Mucosa of gallbladder (tissue), 1 donor: ENCODE data around the gene ECEL1. TPM values are rescaled to one million over a fixed set of nuclear protein-coding genes. Genes with fewer than 3 reads are reported as not detected.
"Not testable (repeated sequence)": the region's sequence is repeated elsewhere in the genome, so short reads cannot be mapped to it uniquely, and the experiment has no call there.

Experiments used
- DNase-seq: peaks from one replicate; pipeline ENCODE4 v3.0.0-alpha.2; 2020; ENCODE audit warnings: low spot score
- total RNA-seq: library from RNA; stranded (reverse); gene quantifications from one replicate; pipeline ENCODE4 v1.2.1, GENCODE V29; 2021
- donor health status: DM: no; HTN: no; CAD: no.

The ECEL1 gene
- total RNA-seq, 1 donor from 2014 or later, result 0.35 TPM

DNA sequence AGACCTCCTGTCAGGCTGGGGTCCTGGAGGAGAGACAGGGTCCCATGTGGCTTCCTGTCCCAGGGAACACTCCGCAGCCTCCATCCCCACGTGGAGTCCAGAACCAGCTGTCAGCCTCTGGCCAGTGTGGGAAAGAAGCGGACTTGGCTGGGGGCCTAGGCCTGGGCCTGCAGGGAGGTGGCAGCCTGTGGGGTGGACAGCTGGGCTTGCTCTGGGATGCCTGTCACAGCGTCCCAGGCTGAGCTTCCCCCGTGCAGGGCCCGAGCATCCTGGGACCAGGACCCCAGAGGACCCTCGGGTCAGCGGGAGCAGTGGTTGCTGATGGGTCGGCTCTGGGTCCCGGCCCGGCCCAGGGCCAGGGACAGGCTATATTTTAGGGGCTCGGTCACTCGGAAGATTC lies 45.2 kb downstream of the ECEL1 start:
- DNase-seq, result not testable (repeated sequence)

DNA sequence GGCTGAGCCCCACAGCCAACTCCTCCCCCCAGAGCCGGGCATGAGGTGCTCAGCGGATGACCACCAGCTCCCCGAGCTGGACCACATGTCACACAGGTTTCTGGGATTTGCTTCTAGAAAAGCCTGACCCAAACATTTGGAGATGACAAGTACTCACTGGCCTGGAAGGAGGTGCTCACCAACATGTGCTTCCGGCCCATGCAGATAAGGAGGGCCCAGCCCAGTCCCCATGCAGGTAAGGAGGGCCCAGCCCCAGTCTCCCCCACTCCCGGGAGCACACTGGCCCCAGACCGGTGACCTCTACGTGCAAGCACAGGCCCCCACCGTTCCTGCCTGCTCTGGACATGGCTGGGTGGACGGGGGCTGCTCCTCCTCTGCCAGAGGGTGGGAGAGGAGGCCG lies 45.7 kb downstream of the ECEL1 start:
- not testable (repeated sequence) for DNase-seq

DNA sequence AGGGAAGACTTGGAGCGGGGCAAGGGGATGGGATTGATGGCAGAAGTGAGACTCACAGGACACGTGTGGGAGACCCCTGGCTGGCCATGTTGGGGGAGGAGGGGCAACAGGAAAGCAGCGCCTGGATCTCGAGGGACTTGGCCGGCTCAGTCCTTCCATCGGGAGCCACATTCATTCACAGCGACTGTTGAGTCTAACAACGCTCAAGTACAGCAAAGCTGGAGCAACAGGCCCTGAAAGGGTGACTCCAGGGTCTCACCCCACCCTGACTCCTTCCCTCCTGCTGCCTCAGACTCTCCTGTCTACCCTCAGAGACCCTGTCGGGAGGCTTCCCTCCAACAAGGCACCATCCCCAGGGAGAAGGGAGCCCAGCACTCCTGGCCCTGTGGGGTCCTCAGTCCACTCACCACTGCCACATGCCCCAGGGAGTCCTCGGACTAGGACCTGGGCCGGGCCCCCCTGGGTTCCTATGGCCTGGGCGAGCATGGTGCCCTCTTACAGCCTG lies 46.4 kb downstream of the ECEL1 start:
- DNase-seq, result no peak

- DNase-seq, result peak; percentile 87
Measured at GRCh38 chr2:232440220-232441018, 47.2 kb downstream of the ECEL1 start.

GRCh38 chr2:232439758-232440135 lies 47.9 kb downstream of the ECEL1 start:
- no peak for DNase-seq

DNA sequence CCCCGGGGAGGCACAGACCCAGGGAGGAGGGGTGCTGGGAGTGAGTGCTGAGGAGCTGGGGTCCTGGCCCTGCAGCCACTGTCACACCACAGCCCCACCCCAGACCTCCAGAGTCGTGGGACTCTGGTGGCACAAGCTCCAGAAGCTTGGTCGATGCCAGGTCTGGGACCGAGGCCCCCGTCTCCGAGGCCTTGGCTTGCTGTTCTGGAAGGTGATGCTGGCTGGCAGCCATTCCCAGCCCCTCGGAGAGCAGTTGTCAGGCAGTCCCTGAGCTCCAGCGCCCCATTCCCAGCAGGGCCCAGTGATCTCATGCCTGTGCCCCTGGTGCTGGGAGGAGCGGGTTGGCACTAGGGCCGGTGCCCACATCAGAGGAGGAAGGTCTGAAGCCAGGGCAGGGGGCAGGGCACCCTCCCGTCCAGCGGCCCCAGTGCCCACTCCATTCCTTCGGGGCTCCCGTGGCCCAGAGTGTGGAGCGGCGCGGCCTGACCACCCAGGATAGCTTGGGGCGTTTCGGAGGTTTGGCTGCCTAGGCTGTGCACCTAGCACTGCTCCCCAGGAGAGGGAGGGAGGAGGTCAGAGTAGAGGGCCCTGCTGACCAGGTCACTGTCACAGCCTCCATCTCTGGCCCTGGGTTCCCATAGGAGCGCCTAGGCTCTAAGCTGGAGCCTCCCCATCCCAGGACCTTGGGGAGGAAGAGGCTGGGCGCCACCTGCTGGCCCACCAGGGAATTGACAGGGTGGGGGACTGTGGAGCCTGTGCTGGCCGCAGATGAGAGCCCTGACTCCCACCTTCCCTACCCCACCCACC lies 48.5 kb downstream of the ECEL1 start:
- no peak for DNase-seq

- DNase-seq, result no peak
Measured at GRCh38 chr2:232438091-232438490, 49.5 kb downstream of the ECEL1 start.

GRCh38 chr2:232437195-232437571 lies 50.5 kb downstream of the ECEL1 start:
- no peak for DNase-seq

DNA sequence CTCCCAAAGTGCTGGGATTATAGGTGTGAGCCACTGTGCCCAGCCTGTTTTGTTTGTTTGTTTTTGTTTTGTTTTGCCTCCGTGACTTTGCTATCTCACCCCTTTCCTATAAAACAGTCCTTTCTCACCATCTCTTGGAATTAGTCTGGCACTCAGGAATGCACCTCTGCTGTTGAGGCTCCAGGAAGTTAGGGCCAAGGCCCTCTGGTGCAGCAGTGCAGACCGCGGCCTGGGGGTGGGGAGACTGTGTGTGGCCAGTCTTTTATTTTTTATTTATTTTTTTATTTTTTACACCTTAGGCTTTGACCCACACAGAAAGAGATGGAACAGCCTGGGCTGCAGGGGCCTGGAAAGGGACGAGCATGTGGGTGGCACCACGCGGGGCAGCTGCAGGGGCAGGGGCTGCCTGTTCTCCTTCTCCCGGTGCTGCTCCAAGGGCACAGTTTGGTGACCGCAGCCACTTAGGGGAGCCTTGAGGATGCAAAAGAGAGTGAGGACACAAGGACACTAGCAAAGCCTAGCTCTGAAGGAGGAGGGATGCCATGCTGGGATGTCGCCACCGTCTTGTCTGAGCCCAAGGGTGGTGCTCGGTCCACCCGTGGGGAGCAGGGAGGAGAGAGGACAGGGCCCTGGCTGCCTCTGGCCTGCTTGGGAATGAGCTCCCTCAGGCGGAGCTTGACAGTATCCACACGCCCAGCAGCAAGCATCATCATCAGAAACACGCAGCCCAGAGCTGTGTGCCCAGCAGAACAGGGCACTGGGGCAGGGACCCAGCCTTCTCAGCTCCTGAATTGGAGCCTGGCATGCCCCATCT lies 51.0 kb downstream of the ECEL1 start:
- no peak for DNase-seq

DNA sequence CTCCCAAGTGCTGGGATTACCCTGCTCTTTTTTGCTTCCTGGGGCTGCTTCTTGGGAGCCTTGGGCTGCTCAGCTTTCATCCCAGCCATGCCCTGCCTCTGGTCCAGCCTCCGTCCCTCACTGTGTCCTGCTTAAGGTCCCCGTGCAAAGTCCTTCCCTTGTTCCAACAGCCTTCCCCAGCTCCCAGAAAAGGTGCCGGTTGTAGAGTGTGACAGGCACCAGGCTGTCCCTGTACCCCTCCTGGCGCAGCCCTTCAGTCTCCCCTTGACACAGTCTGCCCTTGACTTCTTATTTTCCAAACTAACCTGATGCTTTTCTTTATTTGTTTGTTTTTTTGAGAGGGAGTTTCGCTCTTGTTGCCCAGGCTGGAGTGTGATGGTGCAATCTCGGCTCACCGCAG lies 51.8 kb downstream of the ECEL1 start:
- no peak for DNase-seq

DNA sequence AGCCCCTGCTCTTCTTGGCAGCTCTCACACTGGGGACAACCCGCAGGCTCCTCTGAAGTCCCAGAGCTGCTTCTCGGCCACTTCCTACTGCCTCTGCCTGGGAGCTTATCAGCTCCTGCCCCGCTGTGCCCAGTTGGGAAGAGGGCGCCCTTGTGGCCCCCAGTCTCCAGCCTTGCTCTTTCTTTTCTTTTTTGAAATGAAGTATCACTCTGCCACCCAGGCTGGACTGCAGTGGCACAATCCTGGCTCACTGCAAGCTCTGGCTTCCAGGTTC lies 52.3 kb downstream of the ECEL1 start:
- no peak for DNase-seq

GRCh38 chr2:232434563-232435374 lies 52.9 kb downstream of the ECEL1 start:
- no peak for DNase-seq

DNA sequence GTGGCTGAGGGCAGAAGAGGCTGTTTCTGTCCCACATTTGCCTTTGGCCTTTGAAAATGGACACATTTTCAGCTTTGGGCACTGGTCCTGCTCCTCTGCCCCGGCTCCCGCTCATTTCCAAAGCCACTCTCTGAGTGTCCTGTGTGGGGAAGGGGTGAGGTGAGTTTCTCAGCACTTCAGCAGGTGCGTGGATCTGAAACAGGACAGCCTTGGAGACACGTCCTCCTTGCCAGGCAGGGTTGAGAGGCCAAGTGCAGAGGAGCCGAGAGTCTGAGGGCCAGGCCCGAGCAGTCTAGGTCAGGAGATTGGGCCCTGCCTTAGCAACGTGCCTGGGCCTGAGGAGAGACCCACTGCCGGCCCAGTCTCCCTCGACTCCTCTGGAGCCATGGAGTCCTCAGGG lies 53.5 kb downstream of the ECEL1 start:
- no peak for DNase-seq

- not testable (repeated sequence) for DNase-seq
Measured at GRCh38 chr2:232433622-232434021, 54.0 kb downstream of the ECEL1 start.

DNA sequence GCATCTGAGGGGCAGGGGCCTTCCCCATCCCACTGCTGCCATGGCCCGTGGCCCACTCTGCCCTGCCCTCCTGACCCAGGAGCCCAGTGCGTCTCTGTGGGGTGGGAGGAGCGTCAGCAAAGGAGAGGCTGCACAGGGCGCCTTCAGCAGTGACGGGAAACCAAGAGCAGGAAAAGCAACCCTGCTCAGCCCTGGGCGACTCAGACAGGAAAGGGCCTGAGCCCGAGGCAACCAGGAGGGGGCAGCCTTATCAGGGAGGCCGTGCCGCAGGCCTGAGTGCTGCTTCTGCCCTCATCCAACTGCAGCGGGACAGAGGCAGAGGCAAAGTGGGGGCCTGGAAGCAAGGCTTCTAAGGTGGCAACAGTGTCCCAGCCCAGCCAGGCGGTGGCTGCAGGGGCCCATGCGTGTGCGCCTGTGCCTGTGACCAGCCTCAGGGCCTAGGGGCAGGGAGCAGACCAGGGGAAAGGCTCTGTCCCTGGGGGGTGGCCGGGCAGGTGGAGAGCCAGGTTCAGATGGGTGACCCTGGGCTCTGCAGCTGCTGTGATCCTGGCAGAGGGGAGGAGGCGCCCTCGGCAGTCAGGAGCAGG lies 54.9 kb downstream of the ECEL1 start:
- no peak for DNase-seq

DNA sequence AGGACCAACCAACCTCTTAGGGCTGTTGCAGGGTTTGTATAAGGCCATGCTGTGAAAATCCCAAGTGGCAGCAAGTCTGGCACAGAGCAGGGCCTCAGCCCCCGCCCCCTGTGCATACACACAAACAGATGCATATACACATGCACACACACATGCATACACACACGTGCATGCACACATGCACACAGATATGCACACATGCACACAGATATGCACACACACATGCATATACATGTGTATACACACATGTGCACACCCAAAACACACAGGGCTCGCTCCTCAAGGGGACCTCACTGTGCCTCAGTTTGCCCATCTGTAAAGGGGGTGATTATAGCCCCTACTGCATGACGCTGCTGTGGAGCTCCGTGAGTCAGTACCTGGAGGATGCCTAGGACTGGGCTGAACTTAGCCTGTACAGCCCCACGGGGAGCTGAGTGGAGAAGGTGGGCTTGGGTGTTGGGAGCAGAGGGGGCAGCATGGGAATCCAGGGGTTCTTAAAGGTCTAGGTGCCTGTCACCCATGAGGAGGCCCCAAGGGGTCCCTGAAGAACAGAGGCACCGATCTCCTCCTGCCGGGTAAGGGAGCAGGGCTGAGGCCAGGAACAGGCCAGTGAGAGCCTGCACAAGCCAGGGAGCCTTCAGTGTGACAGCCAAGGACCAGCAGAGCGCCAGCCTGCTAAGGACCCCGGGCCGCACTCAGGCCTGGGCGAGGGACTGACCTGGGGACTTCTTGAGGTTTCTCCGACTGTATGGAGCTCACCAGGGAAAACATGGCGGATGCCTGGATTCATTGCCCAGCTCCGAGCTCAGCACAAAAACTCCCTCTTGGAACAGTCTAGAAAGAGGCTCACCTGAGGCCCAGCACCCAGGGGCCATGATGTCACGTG lies 55.7 kb downstream of the ECEL1 start:
- no peak for DNase-seq
